K562 (cell line): ENCODE data around the gene SRSF6.

Source experiments
- E2F8 ChIP-seq: fragments of 450-650 bp; IDR thresholded peaks from 2 replicates; pipeline ENCODE4 v1.7.1; 2018; ENCODE audit warnings: mild to moderate bottlenecking, low read depth; ENCODE audit not compliant: partially characterized antibody
- EP300 ChIP-seq: IDR thresholded peaks from 2 replicates; pipeline ENCODE4 v1.6.1; 2012; ENCODE audit warnings: low read length, improper control_type of control experiment
- EZH2 ChIP-seq: IDR thresholded peaks from 2 replicates; pipeline ENCODE4 v1.6.1; 2012; ENCODE audit warnings: low read depth, mild to moderate bottlenecking, inconsistent platforms, low read length, borderline replicate concordance
- FOXJ3 ChIP-seq: sonication (generic); formaldehyde crosslinking; IDR thresholded peaks from 2 replicates; pipeline ENCODE4 v1.4.0; 2020; ENCODE audit warnings: mild to moderate bottlenecking, missing genetic modification reagents
- IRF2 ChIP-seq: sonication (generic); formaldehyde crosslinking; IDR thresholded peaks from 2 replicates; pipeline ENCODE4 v1.8.1; 2022; ENCODE audit warnings: mild to moderate bottlenecking, missing genetic modification reagents
- MYNN ChIP-seq, 2 experiments: sonication (generic); formaldehyde crosslinking in 1 of 2; IDR thresholded peaks; 2 replicates each; pipeline versions ENCODE4 v1.5.0 to v1.6.1; 2016 to 2020; ENCODE audit warnings: antibody characterized with exemption in 1 of 2, missing genetic modification reagents in 1 of 2
- TCF7 ChIP-seq: sonication (generic); IDR thresholded peaks from 2 replicates; pipeline ENCODE4 v1.6.1; 2016; ENCODE audit warnings: antibody characterized with exemption, borderline replicate concordance
- ZBTB33 ChIP-seq: sonication (generic); formaldehyde crosslinking; IDR thresholded peaks from 2 replicates; pipeline ENCODE4 v1.8.1; 2023; ENCODE audit warnings: mild to moderate bottlenecking, missing genetic modification reagents
- TF ChIP-seq, protein P1 (sequence below): fragments of 450-650 bp; formaldehyde crosslinking; IDR thresholded peaks from 2 replicates; pipeline ENCODE4 v1.4.0; 2020; ENCODE audit warnings: mild to moderate bottlenecking, moderate library complexity
- TF ChIP-seq, protein P2 (sequence below), 3 experiments: IDR thresholded peaks in 2 of 3; conservative IDR thresholded peaks in 1 of 3; 2 replicates each; pipeline ENCODE4 v1.5.1; 2011 to 2012; ENCODE audit warnings: low read length in 3 of 3, mild to moderate bottlenecking in 3 of 3, control low read depth in 2 of 3, improper control_type of control experiment in 1 of 3, inconsistent platforms in 1 of 3, low read depth in 1 of 3, mixed read lengths in 1 of 3, moderate library complexity in 1 of 3; ENCODE audit not compliant: insufficient read depth in 2 of 3

DNA sequence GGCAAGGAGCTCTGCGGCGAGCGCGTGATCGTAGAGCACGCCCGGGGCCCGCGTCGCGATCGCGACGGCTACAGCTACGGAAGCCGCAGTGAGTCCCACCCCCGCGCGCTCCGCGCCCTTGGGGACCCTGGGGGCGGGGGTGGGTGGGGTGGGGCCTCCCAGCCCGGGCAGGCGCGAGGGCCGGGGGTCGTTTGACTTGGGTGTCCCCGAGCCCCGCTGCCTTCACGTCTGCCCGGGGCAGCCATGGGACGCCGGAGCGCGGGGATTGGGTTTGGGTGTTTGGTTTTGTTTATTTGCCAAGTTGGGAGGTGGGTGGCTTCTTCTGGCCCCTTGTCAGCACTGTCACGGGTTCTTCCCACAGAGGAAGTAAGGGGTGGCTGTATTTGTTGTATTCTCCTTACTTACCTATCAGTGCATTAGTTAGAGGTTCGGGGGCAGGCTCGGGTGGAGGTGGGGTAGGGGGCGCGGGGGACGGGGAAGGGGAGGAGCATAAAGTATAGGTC, 777 bp downstream of the SRSF6 start:
- TF ChIP-seq, protein P1, sequence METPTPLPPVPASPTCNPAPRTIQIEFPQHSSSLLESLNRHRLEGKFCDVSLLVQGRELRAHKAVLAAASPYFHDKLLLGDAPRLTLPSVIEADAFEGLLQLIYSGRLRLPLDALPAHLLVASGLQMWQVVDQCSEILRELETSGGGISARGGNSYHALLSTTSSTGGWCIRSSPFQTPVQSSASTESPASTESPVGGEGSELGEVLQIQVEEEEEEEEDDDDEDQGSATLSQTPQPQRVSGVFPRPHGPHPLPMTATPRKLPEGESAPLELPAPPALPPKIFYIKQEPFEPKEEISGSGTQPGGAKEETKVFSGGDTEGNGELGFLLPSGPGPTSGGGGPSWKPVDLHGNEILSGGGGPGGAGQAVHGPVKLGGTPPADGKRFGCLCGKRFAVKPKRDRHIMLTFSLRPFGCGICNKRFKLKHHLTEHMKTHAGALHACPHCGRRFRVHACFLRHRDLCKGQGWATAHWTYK: no peak
- TF ChIP-seq IRF2 (CRISPR knock-in tag): no peak
- TF ChIP-seq MYNN (IDR thresholded peaks at IDR 0.05): no peak
- TF ChIP-seq MYNN (CRISPR knock-in tag; IDR thresholded peaks at IDR 0.05): no peak
- no peak for TF ChIP-seq EP300
- TF ChIP-seq EZH2: no peak
- TF ChIP-seq E2F8: no peak
- TF ChIP-seq, protein P2, sequence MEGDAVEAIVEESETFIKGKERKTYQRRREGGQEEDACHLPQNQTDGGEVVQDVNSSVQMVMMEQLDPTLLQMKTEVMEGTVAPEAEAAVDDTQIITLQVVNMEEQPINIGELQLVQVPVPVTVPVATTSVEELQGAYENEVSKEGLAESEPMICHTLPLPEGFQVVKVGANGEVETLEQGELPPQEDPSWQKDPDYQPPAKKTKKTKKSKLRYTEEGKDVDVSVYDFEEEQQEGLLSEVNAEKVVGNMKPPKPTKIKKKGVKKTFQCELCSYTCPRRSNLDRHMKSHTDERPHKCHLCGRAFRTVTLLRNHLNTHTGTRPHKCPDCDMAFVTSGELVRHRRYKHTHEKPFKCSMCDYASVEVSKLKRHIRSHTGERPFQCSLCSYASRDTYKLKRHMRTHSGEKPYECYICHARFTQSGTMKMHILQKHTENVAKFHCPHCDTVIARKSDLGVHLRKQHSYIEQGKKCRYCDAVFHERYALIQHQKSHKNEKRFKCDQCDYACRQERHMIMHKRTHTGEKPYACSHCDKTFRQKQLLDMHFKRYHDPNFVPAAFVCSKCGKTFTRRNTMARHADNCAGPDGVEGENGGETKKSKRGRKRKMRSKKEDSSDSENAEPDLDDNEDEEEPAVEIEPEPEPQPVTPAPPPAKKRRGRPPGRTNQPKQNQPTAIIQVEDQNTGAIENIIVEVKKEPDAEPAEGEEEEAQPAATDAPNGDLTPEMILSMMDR (IDR thresholded peaks at IDR 0.05 in 2 of 3, conservative IDR thresholded peaks at IDR 0.05 in 1 of 3; ENCODE audit: insufficient read depth in 2 of 3, low read depth in 1 of 3, low read length in 3 of 3): no peak
- no peak for TF ChIP-seq FOXJ3 (CRISPR knock-in tag)
- no peak for TF ChIP-seq ZBTB33 (CRISPR knock-in tag)
- TF ChIP-seq TCF7: no peak
